ENCODE results near the gene CATSPERB.

Gene CATSPERB

GRCh38 chr14:91660790-91661189 lies 71.1 kb downstream of the CATSPERB start:
- Histone ChIP-seq H3K9me3 (no peaks in the 10 kb centered on the region), H3K27me3 (no peaks in the 10 kb centered on the region), H3K4me3 (ENCODE audit: low read depth in 1 of 2, low read length in 1 of 2) (no peak overlapping the region), H3K36me3 (no peaks in the 10 kb centered on the region), H3K4me1 (ENCODE audit: control insufficient read depth in 1 of 2, insufficient read depth in 1 of 2, low read depth in 1 of 2, low read length in 1 of 2) (peaks cover 0 to 5% of the 10 kb centered on the region in 2 experiments), H3K27ac (no peak overlapping the region)
- TF ChIP-seq, protein P1, sequence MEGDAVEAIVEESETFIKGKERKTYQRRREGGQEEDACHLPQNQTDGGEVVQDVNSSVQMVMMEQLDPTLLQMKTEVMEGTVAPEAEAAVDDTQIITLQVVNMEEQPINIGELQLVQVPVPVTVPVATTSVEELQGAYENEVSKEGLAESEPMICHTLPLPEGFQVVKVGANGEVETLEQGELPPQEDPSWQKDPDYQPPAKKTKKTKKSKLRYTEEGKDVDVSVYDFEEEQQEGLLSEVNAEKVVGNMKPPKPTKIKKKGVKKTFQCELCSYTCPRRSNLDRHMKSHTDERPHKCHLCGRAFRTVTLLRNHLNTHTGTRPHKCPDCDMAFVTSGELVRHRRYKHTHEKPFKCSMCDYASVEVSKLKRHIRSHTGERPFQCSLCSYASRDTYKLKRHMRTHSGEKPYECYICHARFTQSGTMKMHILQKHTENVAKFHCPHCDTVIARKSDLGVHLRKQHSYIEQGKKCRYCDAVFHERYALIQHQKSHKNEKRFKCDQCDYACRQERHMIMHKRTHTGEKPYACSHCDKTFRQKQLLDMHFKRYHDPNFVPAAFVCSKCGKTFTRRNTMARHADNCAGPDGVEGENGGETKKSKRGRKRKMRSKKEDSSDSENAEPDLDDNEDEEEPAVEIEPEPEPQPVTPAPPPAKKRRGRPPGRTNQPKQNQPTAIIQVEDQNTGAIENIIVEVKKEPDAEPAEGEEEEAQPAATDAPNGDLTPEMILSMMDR (IDR thresholded peaks at IDR 0.05), result no peak

DNA sequence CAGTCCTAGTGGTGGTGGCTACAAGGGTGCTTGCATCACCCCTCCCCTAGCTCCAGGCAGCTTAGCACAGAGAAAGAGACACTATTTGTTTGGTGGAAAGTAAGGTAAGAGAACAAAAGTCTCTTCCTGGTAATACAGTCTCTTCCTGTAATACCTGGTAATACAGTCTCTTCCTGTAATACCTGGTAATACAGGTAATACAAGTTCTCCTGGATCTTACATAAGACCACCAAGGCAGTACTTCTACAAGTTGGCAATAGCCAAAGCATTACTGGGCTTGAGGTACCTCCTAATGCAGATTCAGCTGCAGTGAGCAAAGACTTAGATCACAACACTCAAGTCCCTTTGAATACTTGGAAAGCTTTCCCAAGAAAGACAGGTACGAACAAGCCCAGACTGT lies 77.0 kb downstream of the CATSPERB start:
- Histone ChIP-seq H3K36me3 (no peaks in the 10 kb centered on the region), H3K27me3 (no peaks in the 10 kb centered on the region), H3K4me1 (ENCODE audit: control insufficient read depth in 1 of 2, insufficient read depth in 1 of 2, low read depth in 1 of 2, low read length in 1 of 2) (no peaks in the 10 kb centered on the region), H3K27ac (no peak overlapping the region), H3K4me3 (ENCODE audit: low read depth in 1 of 2, low read length in 1 of 2) (no peak overlapping the region), H3K9me3 (no peaks in the 10 kb centered on the region)
- TF ChIP-seq, protein P1 (IDR thresholded peaks at IDR 0.05), result no peak

- Histone ChIP-seq H3K27ac (no peak overlapping the region), H3K4me3 (ENCODE audit: low read depth in 1 of 2, low read length in 1 of 2) (no peak overlapping the region), H3K4me1 (ENCODE audit: control insufficient read depth in 1 of 2, insufficient read depth in 1 of 2, low read depth in 1 of 2, low read length in 1 of 2) (no peaks in the 10 kb centered on the region), H3K36me3 (no peaks in the 10 kb centered on the region), H3K9me3 (no peaks in the 10 kb centered on the region), H3K27me3 (no peaks in the 10 kb centered on the region)
- TF ChIP-seq, protein P1 (IDR thresholded peaks at IDR 0.05), result no peak
Observed at GRCh38 chr14:91653451-91653850, 78.4 kb downstream of the CATSPERB start.

- no peak overlapping the region for H3K4me3 ChIP-seq (ENCODE audit: low read depth in 1 of 2, low read length in 1 of 2)
Observed at GRCh38 chr14:91649930-91650329, 82.0 kb downstream of the CATSPERB start.

GRCh38 chr14:91647856-91648255 lies 84.0 kb downstream of the CATSPERB start:
- H3K9me3 ChIP-seq, result no peaks in the 10 kb centered on the region
- no peaks in the 10 kb centered on the region for H3K27me3 ChIP-seq
- H3K36me3 ChIP-seq, result no peaks in the 10 kb centered on the region
- H3K27ac ChIP-seq, result no peak overlapping the region
- H3K4me3 ChIP-seq (ENCODE audit: low read depth in 1 of 2, low read length in 1 of 2), result no peak overlapping the region
- H3K4me1 ChIP-seq (ENCODE audit: control insufficient read depth in 1 of 2, insufficient read depth in 1 of 2, low read depth in 1 of 2, low read length in 1 of 2), result no peaks in the 10 kb centered on the region
- TF ChIP-seq, protein P1 (IDR thresholded peaks at IDR 0.05), result no peak

More at GRCh38 chr14:91649930-91650329, 82.0 kb downstream of the CATSPERB start:
- Histone ChIP-seq H3K4me1 (ENCODE audit: control insufficient read depth in 1 of 2, insufficient read depth in 1 of 2, low read depth in 1 of 2, low read length in 1 of 2) (no peaks in the 10 kb centered on the region), H3K27me3 (no peaks in the 10 kb centered on the region), H3K27ac (no peak overlapping the region), H3K36me3 (no peaks in the 10 kb centered on the region), H3K9me3 (no peaks in the 10 kb centered on the region)
- TF ChIP-seq, protein P1 (IDR thresholded peaks at IDR 0.05), result no peak

GRCh38 chr14:91636604-91637003 lies 95.3 kb downstream of the CATSPERB start:
- Histone ChIP-seq H3K27me3 (no peaks in the 10 kb centered on the region), H3K36me3 (no peaks in the 10 kb centered on the region), H3K4me1 (ENCODE audit: control insufficient read depth in 1 of 2, insufficient read depth in 1 of 2, low read depth in 1 of 2, low read length in 1 of 2) (no peaks in the 10 kb centered on the region), H3K27ac (no peak overlapping the region), H3K4me3 (ENCODE audit: low read depth in 1 of 2, low read length in 1 of 2) (no peak overlapping the region), H3K9me3 (no peaks in the 10 kb centered on the region)
- TF ChIP-seq, protein P1 (IDR thresholded peaks at IDR 0.05), result no peak

All from neutrophil (primary cell).